HCT116 (cell line): ENCODE data around the gene ATP2B3. TPM values are rescaled to one million over a fixed set of nuclear protein-coding genes. Genes with fewer than 3 reads are reported as not detected.

Experiments used
- ATAC-seq: fragments of 200-7000 bp; cut with Tn5 transposase; 2 replicates; pipeline ENCODE4 v1.9.1; 2020; ENCODE audit warnings: mild to moderate bottlenecking, moderate library complexity
- BruUV-seq: library from RNA; stranded (reverse); fragments of 400-500 nt; replicated peaks from 2 replicates; lab custom pipeline; 2021; lab: Mats Ljungman, UMichigan
- CTCF ChIA-PET: fragments of 300-600 bp; sonication (Branson Sonifier 250); formaldehyde crosslinking; loops from one replicate; lab custom pipeline; 2021; ENCODE audit warnings: antibody characterized with exemption; lab: Charles Lee
- POLR2A ChIA-PET: fragments of 300-600, 350-600 bp; sonication (Branson Sonifier 250); formaldehyde crosslinking; loops from one replicate; lab custom pipeline; 2021; ENCODE audit warnings: antibody characterized with exemption; lab: Charles Lee
- RAD21 ChIA-PET, 2 experiments: fragments of 300-600 bp; sonication (Branson Sonifier 250); formaldehyde crosslinking; loops; one replicate each; lab custom pipeline; 2023; ENCODE audit warnings: low total read pairs in 2 of 2; ENCODE audit not compliant: uncharacterized antibody in 2 of 2, unreplicated experiment in 2 of 2, low non-redundant PET in 1 of 2; lab: Charles Lee
- DNase-seq: peaks from one replicate; pipeline ENCODE4 v3.0.0-alpha.2; 2010; ENCODE audit warnings: low read depth, low spot score
- H2AFZ ChIP-seq: fragments of 200-600 bp; shearing (Covaris generic), sonication (generic); 2 replicates; pipeline ENCODE4 v1.6.1; 2017; ENCODE audit warnings: low read depth, mixed run types, mixed read lengths, antibody characterized with exemption, low read length; ENCODE audit not compliant: poor library complexity, severe bottlenecking
- H3K27ac ChIP-seq: 2 replicates; pipeline ENCODE4 v1.5.1; 2012; ENCODE audit warnings: low read depth, low read length
- H3K27me3 ChIP-seq: fragments of 200-600 bp; sonication (generic); 2 replicates; pipeline ENCODE4 v1.6.1; 2016; ENCODE audit warnings: mixed run types, low read length, mixed read lengths; ENCODE audit not compliant: insufficient read depth
- H3K36me3 ChIP-seq, 2 experiments: fragments of 200-500 bp in 1 of 2; fragments of 200-600 bp in 1 of 2; sonication (Bioruptor generic) in 1 of 2; sonication (generic) in 1 of 2; 2 replicates each; pipeline versions ENCODE4 v1.5.1 to v1.6.1; 2014 to 2016; ENCODE audit warnings: low read length in 2 of 2, inconsistent platforms in 1 of 2, mixed read lengths in 1 of 2, mixed run types in 1 of 2; ENCODE audit not compliant: insufficient read depth in 2 of 2, control insufficient read depth in 1 of 2
- H3K4me1 ChIP-seq, 2 experiments: fragments of 200-600 bp in 1 of 2; sonication (generic) in 1 of 2; 2 replicates each; pipeline versions ENCODE4 v1.5.1 to v1.6.1; 2012 to 2017; ENCODE audit warnings: low read length in 2 of 2, inconsistent platforms in 1 of 2, mild to moderate bottlenecking in 1 of 2, mixed read lengths in 1 of 2, mixed run types in 1 of 2, moderate library complexity in 1 of 2; ENCODE audit not compliant: insufficient read depth in 2 of 2, control insufficient read depth in 1 of 2
- H3K4me2 ChIP-seq: fragments of 200-600 bp; sonication (generic); 2 replicates; pipeline ENCODE4 v1.6.1; 2017; ENCODE audit warnings: mixed run types, low read length, mixed read lengths
- H3K4me3 ChIP-seq, 2 experiments: fragments of 200-600 bp in 1 of 2; sonication (generic) in 1 of 2; replicated peaks in 1 of 2; 2 replicates each; pipeline ENCODE4 v1.5.1; 2011 to 2016; ENCODE audit warnings: low read length in 2 of 2, control low read depth in 1 of 2, low read depth in 1 of 2, mild to moderate bottlenecking in 1 of 2, mixed read lengths in 1 of 2, mixed run types in 1 of 2
- H3K79me2 ChIP-seq: fragments of 200-600 bp; sonication (generic); 2 replicates; pipeline ENCODE4 v1.6.1; 2017; ENCODE audit warnings: mild to moderate bottlenecking, mixed run types, low read length, moderate library complexity, mixed read lengths; ENCODE audit not compliant: insufficient read depth
- H3K9ac ChIP-seq: fragments of 200-600 bp; sonication (generic); 2 replicates; pipeline ENCODE4 v1.6.1; 2016; ENCODE audit warnings: low read length, mixed read lengths
- H3K9me2 ChIP-seq: fragments of 200-600 bp; sonication (generic), shearing (Covaris generic); 2 replicates; pipeline ENCODE4 v1.6.1; 2017; ENCODE audit warnings: mixed run types, mild to moderate bottlenecking, moderate library complexity; ENCODE audit not compliant: insufficient read depth
- H3K9me3 ChIP-seq, 2 experiments: fragments of 200-500 bp in 1 of 2; fragments of 200-600 bp in 1 of 2; sonication (Bioruptor generic) in 1 of 2; sonication (generic) in 1 of 2; 2 replicates each; pipeline ENCODE4 v1.6.1; 2014 to 2017; ENCODE audit warnings: low read length in 2 of 2, mixed read lengths in 2 of 2, inconsistent platforms in 1 of 2, low read depth in 1 of 2, mild to moderate bottlenecking in 1 of 2, mixed run types in 1 of 2, moderate library complexity in 1 of 2; ENCODE audit not compliant: control insufficient read depth in 1 of 2, insufficient read depth in 1 of 2
- H4K20me1 ChIP-seq: fragments of 200-600 bp; sonication (generic), shearing (Covaris generic); 2 replicates; pipeline ENCODE4 v1.6.1; 2017; ENCODE audit warnings: mixed run types, mild to moderate bottlenecking, moderate library complexity; ENCODE audit not compliant: insufficient read depth
- MAX ChIP-seq: IDR thresholded peaks from 2 replicates; pipeline ENCODE4 v1.6.1; 2012
- REST ChIP-seq: IDR thresholded peaks from 2 replicates; pipeline ENCODE4 v1.6.1; 2012; ENCODE audit warnings: low read depth
- SIN3A ChIP-seq: IDR thresholded peaks from 2 replicates; pipeline ENCODE4 v1.6.1; 2012; ENCODE audit warnings: low read depth
- TCF7L2 ChIP-seq: IDR thresholded peaks from 2 replicates; pipeline ENCODE4 v1.7.0; 2011; ENCODE audit warnings: borderline replicate concordance, inconsistent platforms; ENCODE audit not compliant: insufficient read depth, insufficient read length; ENCODE audit errors: extremely low read depth
- intact Hi-C: fragments of 100-400 bp; cut with micrococcal nuclease; formaldehyde crosslinking; loops from 2 replicates; pipeline ENCODE4 v1.10.0; 2022
- total RNA-seq: library from RNA; stranded (reverse); gene quantifications from one replicate; pipeline ENCODE4 v1.2.1, GENCODE V29; 2021; ENCODE audit not compliant: unreplicated experiment
- TF ChIP-seq, protein P1 (sequence below): IDR thresholded peaks from 2 replicates; pipeline ENCODE4 v1.6.1; 2012

Gene ATP2B3
- total RNA-seq, 1 experiment from 2014 or later, result not detected

DNA sequence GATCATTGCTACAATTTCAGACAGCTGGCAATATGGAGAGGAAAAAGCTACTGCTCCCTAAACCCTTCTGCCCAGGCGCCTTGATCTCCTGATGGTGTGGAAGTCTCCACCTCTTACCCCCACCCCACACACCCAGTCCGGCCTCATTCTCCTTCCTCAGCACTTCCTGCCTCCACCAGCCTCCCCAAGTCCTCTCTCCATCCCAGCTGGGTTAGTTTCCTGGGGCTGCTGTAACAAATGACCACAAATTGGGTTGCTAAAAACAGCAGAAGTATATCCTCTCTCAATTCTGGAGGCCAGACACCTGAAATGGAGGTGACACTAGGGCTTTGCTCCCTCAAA, 82.6 kb downstream of the ATP2B3 start:
- peak overlapping the region; percentile 64; the same call in 1 of the 2 replicates for H3K27ac ChIP-seq
- H3K4me2 ChIP-seq, result peak overlapping the region; percentile 79
- CTCF ChIA-PET, result interaction anchor here (1.0 kb wide), 1 partner anchor 68 kb away, joined by 3 read pairs; no protein-coding TSS in a partner anchor
- H3K9me3 ChIP-seq, result no peaks in the 10 kb centered on the region
- H3K79me2 ChIP-seq, result peaks cover 24% of the 10 kb centered on the region
- H3K4me1 ChIP-seq, result peaks cover 4 to 16% of the 10 kb centered on the region in 2 experiments; a peak in 2 of 4 replicates
- intact Hi-C loops, result no loop called here
- no peaks in the 10 kb centered on the region for H3K27me3 ChIP-seq
- no peak for ATAC-seq
- H3K9ac ChIP-seq, result peak overlapping the region; percentile 69
- H4K20me1 ChIP-seq, result no peaks in the 10 kb centered on the region
- no peaks in the 10 kb centered on the region for H3K9me2 ChIP-seq
- no TSS peak for BruUV-seq
- H2AFZ ChIP-seq, result no peak overlapping the region
- TF ChIP-seq SIN3A, result no peak
- no peak for TF ChIP-seq TCF7L2
- no peak for TF ChIP-seq REST
- TF ChIP-seq, protein P1, sequence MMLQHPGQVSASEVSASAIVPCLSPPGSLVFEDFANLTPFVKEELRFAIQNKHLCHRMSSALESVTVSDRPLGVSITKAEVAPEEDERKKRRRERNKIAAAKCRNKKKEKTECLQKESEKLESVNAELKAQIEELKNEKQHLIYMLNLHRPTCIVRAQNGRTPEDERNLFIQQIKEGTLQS, result no peak
- no peak for TF ChIP-seq MAX
- TF ChIP-seq, all 23 proteins: peak for 0
- Histone ChIP-seq H3K4me3 (peak overlapping the region; percentile 65 to 67), H3K36me3 (no peaks in the 10 kb centered on the region)
- DNase-seq, result no peak
- ChIA-PET POLR2A (no interaction called here), RAD21 (no interaction called here)
